Keratinocyte (primary cell): Measurements from ENCODE around the gene MICAL3.

Experiments
- EZH2 ChIP-seq: IDR thresholded peaks from one replicate; pipeline ENCODE4 v1.6.1; 2012; ENCODE audit warnings: inconsistent platforms, mild to moderate bottlenecking, low read length, moderate library complexity
- TF ChIP-seq, protein P1 (sequence below), 3 experiments: IDR thresholded peaks in 1 of 3; conservative IDR thresholded peaks in 1 of 3; optimal IDR thresholded peaks in 1 of 3; 2 replicates in 2 of 3; 3 replicates in 1 of 3; pipeline versions ENCODE3 to v1.5.1; 2011; ENCODE audit warnings: low read length in 3 of 3, mild to moderate bottlenecking in 3 of 3, moderate library complexity in 2 of 3, control low read depth in 1 of 3, inconsistent platforms in 1 of 3; ENCODE audit not compliant: insufficient read depth in 2 of 3; ENCODE audit errors: extremely low read depth in 1 of 3

GRCh38 chr22:18010266-18010665 lies 14.1 kb downstream of the MICAL3 start:
- no peak for TF ChIP-seq EZH2
- TF ChIP-seq, protein P1, sequence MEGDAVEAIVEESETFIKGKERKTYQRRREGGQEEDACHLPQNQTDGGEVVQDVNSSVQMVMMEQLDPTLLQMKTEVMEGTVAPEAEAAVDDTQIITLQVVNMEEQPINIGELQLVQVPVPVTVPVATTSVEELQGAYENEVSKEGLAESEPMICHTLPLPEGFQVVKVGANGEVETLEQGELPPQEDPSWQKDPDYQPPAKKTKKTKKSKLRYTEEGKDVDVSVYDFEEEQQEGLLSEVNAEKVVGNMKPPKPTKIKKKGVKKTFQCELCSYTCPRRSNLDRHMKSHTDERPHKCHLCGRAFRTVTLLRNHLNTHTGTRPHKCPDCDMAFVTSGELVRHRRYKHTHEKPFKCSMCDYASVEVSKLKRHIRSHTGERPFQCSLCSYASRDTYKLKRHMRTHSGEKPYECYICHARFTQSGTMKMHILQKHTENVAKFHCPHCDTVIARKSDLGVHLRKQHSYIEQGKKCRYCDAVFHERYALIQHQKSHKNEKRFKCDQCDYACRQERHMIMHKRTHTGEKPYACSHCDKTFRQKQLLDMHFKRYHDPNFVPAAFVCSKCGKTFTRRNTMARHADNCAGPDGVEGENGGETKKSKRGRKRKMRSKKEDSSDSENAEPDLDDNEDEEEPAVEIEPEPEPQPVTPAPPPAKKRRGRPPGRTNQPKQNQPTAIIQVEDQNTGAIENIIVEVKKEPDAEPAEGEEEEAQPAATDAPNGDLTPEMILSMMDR (optimal IDR thresholded peaks at IDR 0.05 in 1 of 3, IDR thresholded peaks at IDR 0.05 in 1 of 3, conservative IDR thresholded peaks at IDR 0.05 in 1 of 3; ENCODE audit: extremely low read depth in 1 of 3, insufficient read depth in 2 of 3, low read length in 3 of 3), result no peak
